IMR-90 (cell line): ENCODE measurements around the gene MKS1. TPM values are rescaled to one million over a fixed set of nuclear protein-coding genes. Genes with fewer than 3 reads are reported as not detected.

Source experiments
- ATAC-seq: fragments of 200-7000 bp; cut with Tn5 transposase; 2 replicates; pipeline ENCODE4 v1.9.1; 2020; ENCODE audit warnings: low read depth, mild to moderate bottlenecking, moderate library complexity
- BruUV-seq: library from RNA; stranded (reverse); fragments of 400-500 nt; replicated peaks from 2 replicates; lab custom pipeline; 2021; lab: Mats Ljungman, UMichigan
- CTCF ChIA-PET: fragments of 300-600 bp; formaldehyde crosslinking; extraction: SDS; loops from one replicate; lab custom pipeline; 2021; ENCODE audit warnings: antibody characterized with exemption; lab: Yijun Ruan, JAX
- POLR2A ChIA-PET: fragments of 300-600 bp; sonication (Branson Sonifier 250); formaldehyde crosslinking; loops from one replicate; lab custom pipeline; 2022; ENCODE audit warnings: antibody characterized with exemption; ENCODE audit not compliant: unreplicated experiment; lab: Charles Lee
- DNase-seq: peaks from one replicate; pipeline ENCODE4 v3.0.0; 2013
- H2AFZ ChIP-seq: replicated peaks from 2 replicates; pipeline ENCODE3; 2013; ENCODE audit warnings: low read length, mild to moderate bottlenecking; ENCODE audit not compliant: poor library complexity
- H2AK5ac ChIP-seq: 2 replicates; pipeline ENCODE4 v1.6.1; 2013; ENCODE audit warnings: low read depth, low read length, inconsistent platforms
- H2AK9ac ChIP-seq: replicated peaks from 2 replicates; pipeline ENCODE3; 2013; ENCODE audit warnings: mild to moderate bottlenecking, low read depth, low read length, moderate library complexity; ENCODE audit not compliant: poor library complexity
- H2BK120ac ChIP-seq: 2 replicates; pipeline ENCODE4 v1.6.1; 2013; ENCODE audit warnings: low read depth, low read length, inconsistent platforms
- H2BK15ac ChIP-seq: 3 replicates; pipeline ENCODE4 v1.6.1; 2013; ENCODE audit warnings: low read depth, low read length, inconsistent platforms
- H2BK20ac ChIP-seq: 2 replicates; pipeline ENCODE4 v1.6.1; 2013; ENCODE audit warnings: low read depth, mild to moderate bottlenecking, inconsistent platforms, low read length, moderate library complexity
- H2BK5ac ChIP-seq: 2 replicates; pipeline ENCODE4 v1.6.1; 2013; ENCODE audit warnings: mild to moderate bottlenecking, low read depth, low read length, inconsistent platforms; ENCODE audit not compliant: poor library complexity, severe bottlenecking
- H3K14ac ChIP-seq: replicated peaks from 2 replicates; pipeline ENCODE4 v1.6.1; 2013; ENCODE audit warnings: low read depth, low read length, inconsistent platforms
- H3K18ac ChIP-seq: 2 replicates; pipeline ENCODE4 v1.6.1; 2013; ENCODE audit warnings: low read depth, low read length, control low read depth
- H3K23ac ChIP-seq: 2 replicates; pipeline ENCODE4 v1.6.1; 2013; ENCODE audit warnings: low read depth, low read length, inconsistent platforms
- H3K27ac ChIP-seq: 2 replicates; pipeline ENCODE4 v1.5.1; 2013; ENCODE audit warnings: mild to moderate bottlenecking, control low read depth, low read length; ENCODE audit not compliant: insufficient read depth
- H3K27me3 ChIP-seq: 2 replicates; pipeline ENCODE4 v1.6.1; 2013; ENCODE audit warnings: low read length; ENCODE audit not compliant: control insufficient read depth, insufficient read depth
- H3K36me3 ChIP-seq: 2 replicates; pipeline ENCODE4 v1.6.1; 2013; ENCODE audit warnings: low read length, mixed read lengths; ENCODE audit not compliant: control insufficient read depth, insufficient read depth
- H3K4ac ChIP-seq: 2 replicates; pipeline ENCODE4 v1.6.1; 2013; ENCODE audit warnings: low read depth, low read length, inconsistent platforms
- H3K4me1 ChIP-seq: 2 replicates; pipeline ENCODE4 v1.6.1; 2013; ENCODE audit warnings: low read length, mixed read lengths; ENCODE audit not compliant: control insufficient read depth, insufficient read depth
- H3K4me2 ChIP-seq: 2 replicates; pipeline ENCODE4 v1.6.1; 2013; ENCODE audit warnings: low read depth, mild to moderate bottlenecking, control low read depth, low read length, moderate library complexity
- H3K4me3 ChIP-seq: 2 replicates; pipeline ENCODE4 v1.5.1; 2013; ENCODE audit warnings: low read depth, mild to moderate bottlenecking, control low read depth, low read length, moderate library complexity; ENCODE audit not compliant: insufficient read depth
- H3K56ac ChIP-seq: 2 replicates; pipeline ENCODE4 v1.6.1; 2013; ENCODE audit warnings: low read length, inconsistent platforms; ENCODE audit not compliant: insufficient read depth; ENCODE audit errors: extremely low read depth
- H3K79me1 ChIP-seq, 2 experiments: 2 replicates each; pipeline ENCODE4 v1.6.1; 2013; ENCODE audit warnings: low read length in 2 of 2, inconsistent platforms in 1 of 2, low read depth in 1 of 2
- H3K9ac ChIP-seq: 2 replicates; pipeline ENCODE4 v1.6.1; 2013; ENCODE audit warnings: low read depth, low read length, control low read depth
- H3K9me1 ChIP-seq: 2 replicates; pipeline ENCODE4 v1.6.1; 2013; ENCODE audit warnings: low read length, inconsistent platforms; ENCODE audit not compliant: insufficient read depth
- H3K9me3 ChIP-seq: 2 replicates; pipeline ENCODE4 v1.6.1; 2013; ENCODE audit warnings: low read length; ENCODE audit not compliant: control insufficient read depth, insufficient read depth
- H4K20me1 ChIP-seq: 2 replicates; pipeline ENCODE4 v1.6.1; 2013; ENCODE audit warnings: low read length, inconsistent platforms; ENCODE audit not compliant: insufficient read depth
- H4K5ac ChIP-seq: 2 replicates; pipeline ENCODE4 v1.6.1; 2013; ENCODE audit warnings: mild to moderate bottlenecking, low read depth, low read length, control low read depth
- H4K8ac ChIP-seq, 2 experiments: 2 replicates each; pipeline ENCODE4 v1.6.1; 2013; ENCODE audit warnings: low read depth in 2 of 2, low read length in 2 of 2, control low read depth in 1 of 2, inconsistent platforms in 1 of 2
- H4K91ac ChIP-seq: 2 replicates; pipeline ENCODE4 v1.6.1; 2013; ENCODE audit warnings: low read depth, low read length, inconsistent platforms; ENCODE audit not compliant: insufficient read depth
- CEBPB ChIP-seq: IDR thresholded peaks from 2 replicates; pipeline ENCODE4 v1.6.1; 2012; ENCODE audit warnings: low read depth, low read length, improper control_type of control experiment
- CHD1 ChIP-seq: IDR thresholded peaks from 2 replicates; pipeline ENCODE4 v1.6.1; 2012; ENCODE audit warnings: low read depth, low read length, improper control_type of control experiment
- FOS ChIP-seq: fragments of 150-350 bp; IDR thresholded peaks from 2 replicates; pipeline ENCODE4 v1.6.1; 2016; ENCODE audit warnings: low read depth, low read length
- MAFK ChIP-seq: IDR thresholded peaks from 2 replicates; pipeline ENCODE4 v1.6.1; 2012; ENCODE audit warnings: low read depth, low read length, improper control_type of control experiment
- MAZ ChIP-seq: IDR thresholded peaks from 2 replicates; pipeline ENCODE4 v1.6.1; 2012; ENCODE audit warnings: low read depth, mild to moderate bottlenecking, low read length, improper control_type of control experiment, moderate library complexity, borderline replicate concordance
- NFE2L2 ChIP-seq: fragments of 150-350 bp; IDR thresholded peaks from 2 replicates; pipeline ENCODE4 v1.6.1; 2016; ENCODE audit warnings: low read depth, mild to moderate bottlenecking, low read length
- RAD21 ChIP-seq: IDR thresholded peaks from 2 replicates; pipeline ENCODE4 v1.6.1; 2012; ENCODE audit warnings: low read length, improper control_type of control experiment
- RCOR1 ChIP-seq: IDR thresholded peaks from 2 replicates; pipeline ENCODE4 v1.6.1; 2012; ENCODE audit warnings: mild to moderate bottlenecking, low read length, improper control_type of control experiment; ENCODE audit not compliant: insufficient replicate concordance
- RFX5 ChIP-seq: IDR thresholded peaks from 2 replicates; pipeline ENCODE4 v1.8.0; 2012; ENCODE audit warnings: low read depth, mild to moderate bottlenecking, low read length, moderate library complexity
- SMC3 ChIP-seq: fragments of 150-350 bp; IDR thresholded peaks from 2 replicates; pipeline ENCODE4 v1.6.1; 2016; ENCODE audit warnings: low read depth, mild to moderate bottlenecking, antibody characterized with exemption, low read length, moderate library complexity
- USF2 ChIP-seq: fragments of 150-350 bp; IDR thresholded peaks from 2 replicates; pipeline ENCODE4 v1.6.1; 2017; ENCODE audit warnings: mild to moderate bottlenecking, antibody characterized with exemption, low read length, low read depth
- WGBS, 2 experiments: methylation state at CpG; one replicate each; pipeline versions ENCODE4 v1.1.5 to v1.1.7; 2013; ENCODE audit warnings: missing lambda C conversion rate in 2 of 2; ENCODE audit not compliant: insufficient read length in 1 of 2; ENCODE audit errors: extremely low coverage in 2 of 2; 5-methylcytosine and 5-hydroxymethylcytosine counted together
- dilution Hi-C: fragments of 300-500 bp; cut with HindIII; formaldehyde crosslinking; loops from one replicate; pipeline ENCODE4 v1.14.3; 2018; ENCODE audit warnings: low sequenced_read_pairs; ENCODE audit not compliant: unreplicated experiment
- in situ Hi-C: fragments of 300-500 bp; cut with MboI; formaldehyde crosslinking; loops from 3 replicates; pipeline ENCODE4 v1.14.3; 2019; ENCODE audit warnings: low sequenced_read_pairs, inconsistent platforms, mixed read lengths
- intact Hi-C: fragments of 100-400 bp; cut with micrococcal nuclease; formaldehyde crosslinking; loops from 2 replicates; pipeline ENCODE4 v1.10.0; 2022
- polyA plus RNA-seq, 3 experiments: library from polyadenylated mRNA; depleted of rRNA; stranded (reverse); fragments of >200 nt; gene quantifications; 2 replicates each; pipeline ENCODE4 v1.2.3, GENCODE V29; 2012; ENCODE audit warnings: low replicate concordance in 1 of 3
- total RNA-seq: library from RNA; depleted of rRNA; stranded (reverse); fragments of >200 nt; gene quantifications from 2 replicates; pipeline ENCODE4 v1.2.3, GENCODE V29; 2012
- TF ChIP-seq, protein P1 (sequence below): conservative IDR thresholded peaks from 2 replicates; pipeline ENCODE4 v1.5.1; 2012; ENCODE audit warnings: mild to moderate bottlenecking, low read depth, low read length, improper control_type of control experiment
- TF ChIP-seq, protein P2 (sequence below): fragments of 150-350 bp; IDR thresholded peaks from 2 replicates; pipeline ENCODE4 v1.6.1; 2016; ENCODE audit warnings: low read depth, mild to moderate bottlenecking, low read length, moderate library complexity, borderline replicate concordance

The MKS1 gene
- total and polyA plus RNA-seq, 2 of the 4 experiments (the other 2 are of a cell fraction): 11.5 to 13.2 TPM

GRCh38 chr17:58184986-58185761, 33.9 kb downstream of the MKS1 start:
- H3K36me3 ChIP-seq: no peaks in the 10 kb centered on the region
- H2BK15ac ChIP-seq: no peak overlapping the region
- no peak overlapping the region for H2AK9ac ChIP-seq
- H4K91ac ChIP-seq: no peak overlapping the region
- no peak for DNase-seq
- WGBS, 2 experiments: 52% methylated on average over 7 of the region's 8 CpGs; no CpG with 5 or more reads in 1 of the 2 experiments
- no peaks in the 10 kb centered on the region for H3K79me1 ChIP-seq
- no peak overlapping the region for H2BK120ac ChIP-seq
- ChIA-PET CTCF (no interaction called here), POLR2A (no interaction called here)
- no peaks in the 10 kb centered on the region for H4K20me1 ChIP-seq
- H3K27me3 ChIP-seq: peaks cover 9% of the 10 kb centered on the region
- no peak overlapping the region for H2AK5ac ChIP-seq
- no peak overlapping the region for H3K4me3 ChIP-seq
- BruUV-seq: no TSS peak
- dilution Hi-C loops: no loop called here
- no peak overlapping the region for H3K9ac ChIP-seq
- no peak overlapping the region for H3K4ac ChIP-seq
- no peak overlapping the region for H3K18ac ChIP-seq
- no peak overlapping the region for H3K4me2 ChIP-seq
- H2AFZ ChIP-seq: no peak overlapping the region
- no peak overlapping the region for H4K8ac ChIP-seq
- intact Hi-C loops: no loop called here
- H3K9me3 ChIP-seq: no peaks in the 10 kb centered on the region
- H3K4me1 ChIP-seq: no peaks in the 10 kb centered on the region
- ATAC-seq: no peak
- no peak overlapping the region for H3K14ac ChIP-seq
- H3K23ac ChIP-seq: no peak overlapping the region
- H3K56ac ChIP-seq: no peak overlapping the region
- no peak overlapping the region for H4K5ac ChIP-seq
- in situ Hi-C loops: no loop called here
- TF ChIP-seq USF2 (no peak), CHD1 (no peak), NFE2L2 (no peak), CEBPB (no peak), MAFK (no peak), RAD21 (no peak), RCOR1 (no peak), SMC3 (no peak), FOS (no peak), RFX5 (no peak), MAZ (no peak)
- TF ChIP-seq, protein P1, sequence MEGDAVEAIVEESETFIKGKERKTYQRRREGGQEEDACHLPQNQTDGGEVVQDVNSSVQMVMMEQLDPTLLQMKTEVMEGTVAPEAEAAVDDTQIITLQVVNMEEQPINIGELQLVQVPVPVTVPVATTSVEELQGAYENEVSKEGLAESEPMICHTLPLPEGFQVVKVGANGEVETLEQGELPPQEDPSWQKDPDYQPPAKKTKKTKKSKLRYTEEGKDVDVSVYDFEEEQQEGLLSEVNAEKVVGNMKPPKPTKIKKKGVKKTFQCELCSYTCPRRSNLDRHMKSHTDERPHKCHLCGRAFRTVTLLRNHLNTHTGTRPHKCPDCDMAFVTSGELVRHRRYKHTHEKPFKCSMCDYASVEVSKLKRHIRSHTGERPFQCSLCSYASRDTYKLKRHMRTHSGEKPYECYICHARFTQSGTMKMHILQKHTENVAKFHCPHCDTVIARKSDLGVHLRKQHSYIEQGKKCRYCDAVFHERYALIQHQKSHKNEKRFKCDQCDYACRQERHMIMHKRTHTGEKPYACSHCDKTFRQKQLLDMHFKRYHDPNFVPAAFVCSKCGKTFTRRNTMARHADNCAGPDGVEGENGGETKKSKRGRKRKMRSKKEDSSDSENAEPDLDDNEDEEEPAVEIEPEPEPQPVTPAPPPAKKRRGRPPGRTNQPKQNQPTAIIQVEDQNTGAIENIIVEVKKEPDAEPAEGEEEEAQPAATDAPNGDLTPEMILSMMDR: no peak
- TF ChIP-seq, protein P2, sequence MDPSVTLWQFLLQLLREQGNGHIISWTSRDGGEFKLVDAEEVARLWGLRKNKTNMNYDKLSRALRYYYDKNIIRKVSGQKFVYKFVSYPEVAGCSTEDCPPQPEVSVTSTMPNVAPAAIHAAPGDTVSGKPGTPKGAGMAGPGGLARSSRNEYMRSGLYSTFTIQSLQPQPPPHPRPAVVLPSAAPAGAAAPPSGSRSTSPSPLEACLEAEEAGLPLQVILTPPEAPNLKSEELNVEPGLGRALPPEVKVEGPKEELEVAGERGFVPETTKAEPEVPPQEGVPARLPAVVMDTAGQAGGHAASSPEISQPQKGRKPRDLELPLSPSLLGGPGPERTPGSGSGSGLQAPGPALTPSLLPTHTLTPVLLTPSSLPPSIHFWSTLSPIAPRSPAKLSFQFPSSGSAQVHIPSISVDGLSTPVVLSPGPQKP: no peak
- H3K27ac ChIP-seq: no peak overlapping the region
- H3K9me1 ChIP-seq: peaks cover 4% of the 10 kb centered on the region; the same call in 1 of the 2 replicates
- H2BK20ac ChIP-seq: no peak overlapping the region
- no peak overlapping the region for H2BK5ac ChIP-seq
